Measurements from ENCODE around the gene NUP93.

DNA sequence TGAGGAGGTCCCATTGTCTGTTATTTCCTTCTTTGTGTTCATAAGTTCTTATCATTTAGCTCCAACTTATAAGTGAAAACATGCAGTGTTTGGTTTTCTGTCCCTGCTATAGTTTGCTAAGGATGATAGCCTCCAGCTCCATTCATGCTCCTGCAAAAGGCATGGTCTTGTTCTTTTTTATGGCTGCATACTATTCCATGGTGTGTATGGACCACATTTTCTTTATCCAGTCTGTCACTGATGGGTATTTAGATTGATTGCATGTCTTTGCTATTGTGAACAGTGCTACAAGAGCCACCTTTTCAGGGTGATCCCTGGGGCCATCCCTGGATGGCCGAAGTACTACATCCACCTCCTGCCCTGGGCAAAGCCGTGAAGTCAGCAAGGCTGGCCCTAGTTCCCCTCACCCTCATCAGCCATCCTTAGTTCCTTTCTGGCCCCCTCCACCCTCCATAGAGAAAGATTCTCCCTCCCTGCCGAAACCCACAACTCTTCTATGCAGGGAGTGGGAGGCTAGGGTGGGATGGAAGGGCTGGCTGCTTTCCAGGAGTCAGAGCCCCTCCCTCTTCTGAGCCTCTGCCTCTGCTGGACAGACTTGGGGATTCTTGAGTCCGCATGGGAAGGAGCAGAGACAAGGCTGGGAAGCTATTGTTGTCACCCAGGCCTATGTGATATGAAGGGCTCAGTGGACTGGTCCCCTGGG, 39.4 kb upstream of the NUP93 start:
- TF ChIP-seq, protein P1, sequence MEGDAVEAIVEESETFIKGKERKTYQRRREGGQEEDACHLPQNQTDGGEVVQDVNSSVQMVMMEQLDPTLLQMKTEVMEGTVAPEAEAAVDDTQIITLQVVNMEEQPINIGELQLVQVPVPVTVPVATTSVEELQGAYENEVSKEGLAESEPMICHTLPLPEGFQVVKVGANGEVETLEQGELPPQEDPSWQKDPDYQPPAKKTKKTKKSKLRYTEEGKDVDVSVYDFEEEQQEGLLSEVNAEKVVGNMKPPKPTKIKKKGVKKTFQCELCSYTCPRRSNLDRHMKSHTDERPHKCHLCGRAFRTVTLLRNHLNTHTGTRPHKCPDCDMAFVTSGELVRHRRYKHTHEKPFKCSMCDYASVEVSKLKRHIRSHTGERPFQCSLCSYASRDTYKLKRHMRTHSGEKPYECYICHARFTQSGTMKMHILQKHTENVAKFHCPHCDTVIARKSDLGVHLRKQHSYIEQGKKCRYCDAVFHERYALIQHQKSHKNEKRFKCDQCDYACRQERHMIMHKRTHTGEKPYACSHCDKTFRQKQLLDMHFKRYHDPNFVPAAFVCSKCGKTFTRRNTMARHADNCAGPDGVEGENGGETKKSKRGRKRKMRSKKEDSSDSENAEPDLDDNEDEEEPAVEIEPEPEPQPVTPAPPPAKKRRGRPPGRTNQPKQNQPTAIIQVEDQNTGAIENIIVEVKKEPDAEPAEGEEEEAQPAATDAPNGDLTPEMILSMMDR (IDR thresholded peaks at IDR 0.05; ENCODE audit: poor library complexity), result no peak
- TF ChIP-seq EZH2 (IDR thresholded peaks at IDR 0.05; ENCODE audit: borderline replicate concordance) (no peak), EZH2phosphoT487 (IDR thresholded peaks at IDR 0.05; ENCODE audit: low read depth, severe bottlenecking, unreplicated experiment) (no peak)

All from hepatocyte (in vitro differentiated cells).